Raji (cell line): ENCODE measurements around the gene MAP1B.

ENCODE experiments used
- POLR2A ChIP-seq: IDR thresholded peaks from 2 replicates; pipeline ENCODE4 v1.6.1; 2011; ENCODE audit warnings: low read depth, low read length, control low read depth; ENCODE audit not compliant: insufficient read depth

The MAP1B gene

GRCh38 chr5:72117307-72117706 is 10.0 kb downstream of the MAP1B start:
- no peak for TF ChIP-seq POLR2A

- TF ChIP-seq POLR2A: no peak
Measured at GRCh38 chr5:72121052-72121779, 13.9 kb downstream of the MAP1B start.

- TF ChIP-seq POLR2A: no peak
Measured at GRCh38 chr5:72121780-72122445, 14.6 kb downstream of the MAP1B start.

- TF ChIP-seq POLR2A: no peak
Measured at GRCh38 chr5:72122602-72123001, 15.3 kb downstream of the MAP1B start.

- no peak for TF ChIP-seq POLR2A
Measured at GRCh38 chr5:72123764-72124376, 16.6 kb downstream of the MAP1B start.

GRCh38 chr5:72125271-72125940 is 18.1 kb downstream of the MAP1B start:
- TF ChIP-seq POLR2A: no peak

- TF ChIP-seq POLR2A: no peak
Measured at GRCh38 chr5:72125941-72126620, 18.8 kb downstream of the MAP1B start.

GRCh38 chr5:72126796-72127195 is 19.5 kb downstream of the MAP1B start:
- TF ChIP-seq POLR2A: no peak

GRCh38 chr5:72129725-72130124 is 22.4 kb downstream of the MAP1B start:
- TF ChIP-seq POLR2A: no peak

- TF ChIP-seq POLR2A: no peak
Measured at GRCh38 chr5:72130351-72130761, 23.1 kb downstream of the MAP1B start.

GRCh38 chr5:72133212-72133990 is 26.1 kb downstream of the MAP1B start:
- no peak for TF ChIP-seq POLR2A

- no peak for TF ChIP-seq POLR2A
Measured at GRCh38 chr5:72134226-72134899, 27.1 kb downstream of the MAP1B start.

- no peak for TF ChIP-seq POLR2A
Measured at GRCh38 chr5:72137826-72138409, 30.6 kb downstream of the MAP1B start.
